Mesenteric fat pad (tissue), 1 donor: ENCODE data around the gene MPDZ. TPM values are rescaled to one million over a fixed set of nuclear protein-coding genes. Genes with fewer than 3 reads are reported as not detected.

Experiments
- DNase-seq: peaks from one replicate; pipeline ENCODE4 v3.0.0-alpha.2; 2020; ENCODE audit warnings: low spot score
- total RNA-seq: library from RNA; stranded (reverse); fragmentation: NEBNext Ultra II Directional; extraction: Animal tissue kit (Norgen Biotek cat#: 25700); gene quantifications from one replicate; pipeline ENCODE4 v1.2.1, GENCODE V29; 2021
- donor health status: DM: yes; HTN: yes; CAD: no.

The MPDZ gene
- total RNA-seq, 1 donor from 2014 or later, result 46.0 TPM

DNA sequence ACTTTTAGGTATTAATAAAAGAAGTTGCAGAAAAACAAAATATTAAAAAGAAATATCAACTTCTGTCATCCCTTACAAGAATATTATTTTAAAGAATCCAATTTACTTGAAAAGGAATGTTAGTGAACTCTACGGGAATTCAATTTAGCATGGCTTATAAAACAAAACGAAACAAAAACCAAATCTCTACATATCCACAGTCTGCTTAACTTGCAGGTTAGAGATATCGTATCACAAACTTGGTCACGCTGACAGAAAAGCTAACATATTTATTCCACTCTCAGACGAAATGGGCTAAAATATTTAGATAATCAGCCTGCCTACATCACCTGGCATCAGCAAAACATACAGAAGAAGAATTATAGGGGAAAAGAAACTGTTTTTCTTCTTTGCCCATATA lies 92.7 kb downstream of the MPDZ start:
- DNase-seq, result no peak

DNA sequence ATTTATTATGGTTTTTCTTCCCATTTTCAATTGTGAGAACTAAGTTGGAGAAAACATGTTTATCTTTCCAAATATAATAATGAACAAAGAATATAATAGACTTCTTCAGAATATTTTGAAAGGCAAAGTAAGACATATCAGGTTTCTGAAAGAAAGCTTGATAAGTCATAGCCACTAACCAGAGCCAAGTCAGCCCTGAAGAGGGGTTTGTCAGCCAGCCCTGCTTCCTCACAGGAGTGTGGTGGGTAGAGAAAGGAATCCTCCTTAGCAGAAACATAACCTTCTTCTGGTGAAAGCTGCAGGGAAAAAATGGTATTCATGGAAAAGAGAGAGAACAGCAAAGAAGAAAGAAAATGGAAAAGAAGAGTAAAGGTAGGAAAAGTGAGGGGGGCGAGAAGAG lies 93.4 kb downstream of the MPDZ start:
- DNase-seq, result no peak

DNA sequence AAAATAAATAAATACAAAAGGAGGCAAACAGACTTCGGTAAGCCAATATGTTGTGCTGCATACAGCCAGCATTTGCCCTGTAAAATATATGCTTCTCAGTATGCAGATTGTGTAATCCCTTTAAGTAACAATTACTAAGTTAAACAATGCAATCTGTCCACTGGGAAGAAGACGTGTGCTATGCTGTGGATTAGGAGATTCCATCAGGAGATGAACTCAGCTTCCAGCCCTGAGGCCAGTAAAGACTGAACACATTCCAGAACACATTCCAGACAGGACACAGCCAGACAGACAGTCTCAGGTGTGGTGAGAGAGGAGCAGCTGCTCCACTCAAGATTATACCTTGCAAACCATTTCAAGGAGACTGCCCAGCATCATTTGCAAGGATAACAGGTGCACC lies 97.8 kb downstream of the MPDZ start:
- no peak for DNase-seq

DNA sequence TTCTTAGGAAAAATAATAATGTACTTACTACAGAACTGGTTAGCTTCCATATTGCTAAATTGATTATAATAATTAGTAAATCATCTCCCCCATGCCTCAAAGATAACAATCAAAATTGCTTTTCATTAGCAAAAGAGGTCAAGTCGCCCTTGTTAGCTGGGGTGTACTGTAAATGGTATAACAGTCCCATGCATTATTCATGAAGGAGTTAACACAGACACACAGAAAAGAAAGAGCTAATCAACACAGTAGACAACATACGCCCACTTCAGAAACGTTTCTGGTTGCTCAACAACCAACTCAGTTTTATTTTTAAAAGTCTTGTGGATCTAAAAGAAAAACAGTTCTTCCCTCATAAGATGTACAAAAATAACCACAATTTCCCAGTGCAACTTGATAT lies 100.2 kb downstream of the MPDZ start:
- DNase-seq, result no peak

DNA sequence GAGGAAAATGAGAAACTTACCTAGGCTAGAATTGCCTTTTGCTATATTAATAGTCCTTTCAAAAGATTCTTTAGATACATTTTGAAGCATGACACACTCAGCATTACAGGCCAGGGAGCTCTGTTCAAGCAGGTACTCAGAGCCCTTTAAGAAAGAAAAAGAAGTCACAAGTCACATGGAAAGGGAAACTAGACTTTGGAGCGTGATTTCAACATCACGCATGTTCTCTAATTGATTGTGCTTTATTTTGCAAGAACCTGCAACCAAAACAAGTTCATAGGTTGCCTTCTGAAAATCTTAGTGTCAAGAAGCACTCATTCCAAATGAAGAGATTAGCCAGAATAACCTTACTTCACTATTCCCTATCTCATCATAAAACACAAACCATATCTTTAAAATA lies 103.8 kb downstream of the MPDZ start:
- no peak for DNase-seq

DNA sequence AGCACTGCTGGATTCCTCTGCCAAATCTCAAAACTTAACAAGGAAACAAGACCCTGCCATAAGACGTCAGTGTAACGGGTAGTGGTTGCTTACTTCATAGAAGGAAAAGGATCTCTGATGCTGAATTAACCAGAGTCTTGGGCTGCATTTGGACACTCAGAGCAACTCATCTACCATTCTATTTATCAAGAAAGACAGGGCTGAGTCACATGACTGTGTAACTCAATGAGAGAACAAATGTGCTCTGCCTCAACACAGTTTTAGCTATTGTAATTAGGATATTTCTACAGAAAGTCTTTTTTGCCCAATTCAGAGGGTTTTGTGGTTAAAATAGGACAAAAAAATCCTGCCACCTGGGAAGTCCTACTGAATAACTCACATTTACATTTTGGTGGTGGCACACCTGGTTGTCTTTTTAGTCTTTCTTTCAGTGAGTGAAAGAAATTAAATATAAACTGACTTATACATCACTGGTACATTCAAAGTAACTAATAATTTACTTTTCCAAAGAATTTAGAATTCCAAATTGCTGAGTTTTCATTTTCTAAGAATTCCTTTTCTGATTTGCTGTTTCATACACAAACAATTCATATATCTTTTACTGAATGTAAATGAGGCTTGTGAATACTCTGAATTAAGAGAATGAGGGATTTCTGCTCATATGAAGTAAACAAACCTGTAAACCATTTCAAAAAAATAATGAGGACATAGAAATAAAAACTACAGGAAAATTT lies 104.4 kb downstream of the MPDZ start:
- DNase-seq, result no peak

DNA sequence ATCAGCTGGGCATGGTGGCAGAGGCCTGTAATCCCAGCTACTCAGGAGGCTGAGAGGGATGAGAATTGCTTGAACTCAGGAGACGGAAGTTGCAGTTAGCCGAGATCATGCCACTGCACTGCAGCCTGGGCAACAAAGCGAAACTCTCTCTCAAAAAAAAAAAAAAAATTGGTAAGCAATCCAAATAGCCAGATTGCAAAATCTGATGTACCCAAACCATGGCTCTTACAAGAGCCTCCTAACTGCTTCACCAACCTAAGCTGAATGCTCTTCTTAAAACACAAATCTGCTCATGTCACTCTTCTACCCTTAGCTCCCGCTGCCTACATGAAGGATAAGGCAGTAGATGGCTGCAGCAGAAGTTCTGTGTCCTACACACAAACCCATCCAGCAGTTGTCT lies 105.9 kb downstream of the MPDZ start:
- DNase-seq, result no peak

DNA sequence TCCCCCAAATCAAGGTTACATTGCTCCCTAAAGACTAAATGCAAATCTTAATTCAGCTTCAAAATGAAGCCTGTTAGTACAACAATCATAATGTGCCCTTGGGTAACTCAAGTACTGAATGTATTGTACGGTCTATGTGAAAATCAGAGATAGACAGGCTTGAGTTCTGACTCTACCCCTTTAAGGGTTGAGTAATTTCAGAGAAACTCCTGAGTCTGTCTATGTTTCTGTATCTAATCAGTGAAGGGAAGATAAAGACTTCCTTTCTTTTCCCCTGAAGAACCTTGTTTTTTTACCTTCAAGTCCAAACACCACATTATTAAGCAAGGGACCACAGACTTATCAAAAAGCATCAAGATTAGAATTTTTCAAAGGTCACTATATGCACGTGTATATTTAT lies 108.2 kb downstream of the MPDZ start:
- DNase-seq, result no peak

DNA sequence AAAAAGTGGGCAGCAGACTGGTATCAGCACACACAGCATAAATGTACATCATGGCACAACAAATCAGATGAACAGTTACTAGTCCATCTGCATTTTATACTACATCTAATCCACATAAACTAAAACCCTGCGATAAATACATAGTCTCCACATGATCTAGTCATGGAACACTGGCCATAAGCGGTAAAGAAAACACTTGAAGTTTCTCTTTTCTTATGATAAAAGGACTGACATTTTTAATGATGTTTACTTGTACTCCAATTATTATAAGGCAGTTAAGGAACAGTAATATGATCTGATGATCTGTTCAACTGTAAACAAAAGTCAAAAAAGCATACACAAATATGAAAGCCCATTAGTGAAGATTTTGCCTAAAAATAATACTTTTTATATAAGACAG lies 112.5 kb downstream of the MPDZ start:
- no peak for DNase-seq

DNA sequence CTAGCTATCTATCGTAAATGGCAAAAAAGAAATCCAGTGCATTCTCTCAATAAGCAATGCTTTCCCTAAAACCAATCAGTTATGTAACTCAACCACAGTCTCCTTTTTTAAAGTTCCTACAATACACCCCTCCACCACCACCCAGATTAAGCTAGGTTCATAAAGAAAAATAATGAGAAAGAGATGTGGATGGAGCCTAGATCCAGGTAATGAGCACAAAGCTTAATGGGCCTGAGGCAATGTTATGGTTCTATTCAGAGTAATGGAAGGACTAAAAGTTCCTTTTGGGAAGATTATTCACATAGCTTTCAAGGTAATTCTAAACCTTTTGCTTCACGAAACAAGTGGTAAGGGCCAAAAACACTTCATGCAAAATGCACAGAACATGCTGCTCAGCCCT lies 113.5 kb downstream of the MPDZ start:
- DNase-seq, result no peak

DNA sequence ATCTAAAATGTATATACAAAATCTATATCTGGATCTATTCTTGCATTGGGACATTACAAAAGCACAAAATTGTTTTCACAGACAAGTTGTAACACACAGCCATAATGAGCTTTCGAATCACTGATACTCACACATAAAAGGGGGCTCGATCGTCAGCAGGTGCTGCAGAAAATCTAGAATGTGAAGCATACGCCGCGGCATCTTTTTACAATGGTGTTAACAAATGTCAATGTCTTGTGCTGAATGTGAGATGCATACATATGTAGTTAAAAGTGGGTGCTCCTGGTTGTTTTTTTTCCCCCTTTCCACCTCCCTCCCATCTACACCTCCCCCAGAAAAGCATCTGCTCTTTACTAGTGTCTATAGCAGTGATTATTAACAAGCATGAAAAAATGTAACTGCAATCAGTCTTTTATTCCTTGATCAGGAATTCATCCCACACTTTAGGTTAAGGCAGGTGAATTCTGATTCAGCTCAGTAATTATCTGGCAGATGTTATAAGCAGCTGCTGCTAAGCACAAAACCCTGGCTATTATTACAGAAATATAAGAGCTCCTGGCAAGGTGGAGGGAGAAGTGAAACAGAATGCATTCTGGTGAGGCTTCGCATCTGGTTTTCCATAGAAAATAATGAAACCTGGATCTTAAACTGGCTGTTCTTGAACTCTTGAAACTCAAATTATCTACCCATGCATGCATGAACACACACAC lies 114.1 kb downstream of the MPDZ start:
- DNase-seq, result no peak

DNA sequence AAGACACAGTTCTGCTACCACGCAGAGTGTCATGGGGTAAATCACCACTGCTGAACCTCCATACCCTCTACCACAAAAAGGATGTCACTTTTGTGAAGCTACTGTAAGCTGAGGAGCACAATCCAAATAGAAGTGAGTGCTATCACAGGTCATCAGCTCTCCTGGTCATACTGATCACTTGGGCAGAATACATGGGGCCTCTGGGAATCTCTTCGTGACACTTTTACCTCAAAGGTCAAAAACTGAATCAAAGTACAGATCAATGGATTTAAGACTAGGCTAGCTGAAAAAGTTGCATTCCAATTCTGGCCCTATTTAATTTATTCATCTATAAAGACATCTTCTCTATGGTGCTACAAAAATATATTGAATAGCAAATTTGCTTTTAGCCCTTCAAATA lies 115.5 kb downstream of the MPDZ start:
- no peak for DNase-seq

DNA sequence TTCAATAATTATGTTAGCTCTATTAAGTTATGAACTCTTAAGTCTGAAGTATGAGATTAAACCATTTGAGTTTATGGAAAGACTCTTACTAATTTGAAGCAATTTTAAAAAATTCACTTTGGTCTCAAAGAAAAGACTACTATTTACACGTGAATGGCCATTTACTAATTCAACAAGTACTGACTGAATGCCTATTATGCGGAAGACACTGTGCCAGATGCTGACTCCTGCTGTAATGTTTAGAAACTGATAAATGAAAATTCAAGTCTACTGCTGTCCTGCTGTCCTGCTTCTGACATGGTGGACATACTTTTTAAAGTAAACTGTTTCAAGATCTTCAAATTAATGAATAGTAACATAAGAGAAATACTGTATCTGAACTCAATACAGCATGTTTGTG lies 116.2 kb downstream of the MPDZ start:
- no peak for DNase-seq

DNA sequence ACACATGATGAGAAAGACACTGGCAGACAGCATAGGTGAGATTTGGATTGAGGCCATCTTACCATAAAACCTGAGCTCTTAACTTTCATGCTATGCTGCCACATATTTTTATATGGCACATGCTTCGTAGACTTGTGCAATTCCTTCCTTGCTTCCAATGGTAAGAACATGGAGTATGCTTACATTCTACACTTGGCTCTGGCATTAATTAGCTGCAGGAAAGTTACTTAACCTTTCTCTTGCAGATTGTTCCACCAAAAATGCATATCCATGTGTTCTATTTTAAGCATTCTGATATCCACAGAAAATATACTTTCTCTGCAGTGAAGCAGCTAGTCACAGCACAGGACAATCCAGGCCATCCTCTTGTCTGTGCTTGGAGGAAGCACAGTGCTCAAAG lies 119.4 kb downstream of the MPDZ start:
- no peak for DNase-seq

DNA sequence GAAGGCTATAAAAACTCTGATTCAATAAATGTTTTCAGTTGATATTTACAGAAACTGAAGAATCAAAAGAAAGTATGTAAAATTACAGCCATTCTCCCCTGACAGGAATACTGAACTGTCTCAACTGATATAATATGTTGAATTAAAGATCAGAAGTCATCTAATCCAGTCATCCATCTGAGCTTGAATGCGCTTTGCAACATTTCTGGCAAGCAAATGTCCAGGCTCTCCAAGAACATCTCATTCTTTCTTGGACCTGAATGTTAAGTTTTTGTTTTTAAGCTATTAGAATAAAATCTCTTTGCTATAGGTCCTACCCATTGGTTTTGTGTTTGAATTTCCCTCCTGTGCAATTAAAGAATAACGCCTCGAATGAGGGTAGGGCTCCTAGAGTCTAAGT lies 120.5 kb downstream of the MPDZ start:
- no peak for DNase-seq

DNA sequence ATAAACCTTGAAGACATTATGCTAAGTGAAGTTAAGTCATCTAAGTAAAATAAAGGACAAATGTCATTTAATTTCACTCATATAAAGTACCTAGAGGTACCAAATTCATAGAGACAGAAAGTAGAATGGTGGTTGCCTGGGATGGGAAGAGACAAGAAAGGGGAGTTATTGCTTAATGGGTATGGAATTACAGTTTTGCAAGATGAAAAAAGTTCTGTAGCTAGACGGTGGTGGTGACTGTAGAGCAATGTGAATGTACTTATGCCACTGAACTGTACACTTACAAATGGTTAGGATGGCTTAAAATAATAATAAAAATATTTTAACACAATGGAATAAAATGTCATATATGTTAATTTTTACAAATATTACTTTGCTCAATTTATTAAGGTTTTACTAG lies 128.0 kb downstream of the MPDZ start:
- no peak for DNase-seq

DNA sequence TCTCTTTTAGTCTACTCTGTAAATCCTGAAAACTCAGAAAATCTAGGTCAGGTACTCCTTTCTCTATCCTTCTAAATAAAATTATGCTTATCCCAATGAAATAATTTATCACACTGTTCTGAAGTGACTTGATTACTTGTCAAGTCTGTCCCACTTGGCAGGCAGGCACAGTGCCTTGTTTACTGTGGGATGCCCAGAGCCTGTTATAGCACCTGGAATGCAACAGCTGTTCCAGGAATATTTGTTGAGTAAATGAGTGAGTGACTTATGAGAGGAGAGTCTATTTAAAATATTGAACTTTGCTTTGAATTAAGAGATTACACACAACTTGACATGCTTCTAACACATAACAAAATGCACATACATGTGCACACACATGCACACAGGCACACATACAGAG lies 130.0 kb downstream of the MPDZ start:
- no peak for DNase-seq

DNA sequence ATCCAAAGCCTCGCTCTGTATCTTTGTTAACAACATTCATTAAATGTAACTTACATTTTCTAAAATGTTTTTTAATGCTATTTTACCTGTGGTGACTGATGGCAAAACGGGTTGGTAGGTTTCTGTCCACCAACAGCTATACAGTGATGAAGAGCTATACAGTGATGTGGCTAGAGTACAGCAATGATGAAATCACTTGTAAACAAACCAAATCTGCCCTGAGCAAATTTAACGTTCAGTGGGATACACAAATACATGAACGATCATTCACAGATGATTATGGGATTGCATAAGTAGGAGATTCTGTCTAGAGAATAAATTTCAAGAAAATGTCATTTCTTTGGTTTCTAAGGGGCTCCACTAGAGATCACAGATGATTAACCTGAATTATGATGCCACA lies 132.7 kb downstream of the MPDZ start:
- DNase-seq, result no peak

DNA sequence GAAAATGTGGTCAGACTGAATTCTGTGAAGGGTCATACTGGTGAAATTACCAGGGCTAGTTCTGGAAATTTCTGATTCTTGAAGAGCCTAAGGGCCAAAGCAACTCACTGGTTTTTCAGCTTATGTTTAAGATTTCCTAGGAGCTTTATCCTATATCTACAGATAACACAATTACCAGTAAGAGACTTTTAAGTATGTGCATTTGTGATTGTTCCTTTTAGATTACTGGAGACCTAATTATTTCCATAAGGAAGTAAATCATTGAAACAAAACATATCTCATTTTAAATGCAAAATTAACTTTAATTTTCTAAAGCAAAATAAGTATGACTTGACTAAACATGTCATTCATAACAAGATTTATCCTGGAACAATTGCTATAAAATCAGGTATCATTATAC lies 134.2 kb downstream of the MPDZ start:
- no peak for DNase-seq

DNA sequence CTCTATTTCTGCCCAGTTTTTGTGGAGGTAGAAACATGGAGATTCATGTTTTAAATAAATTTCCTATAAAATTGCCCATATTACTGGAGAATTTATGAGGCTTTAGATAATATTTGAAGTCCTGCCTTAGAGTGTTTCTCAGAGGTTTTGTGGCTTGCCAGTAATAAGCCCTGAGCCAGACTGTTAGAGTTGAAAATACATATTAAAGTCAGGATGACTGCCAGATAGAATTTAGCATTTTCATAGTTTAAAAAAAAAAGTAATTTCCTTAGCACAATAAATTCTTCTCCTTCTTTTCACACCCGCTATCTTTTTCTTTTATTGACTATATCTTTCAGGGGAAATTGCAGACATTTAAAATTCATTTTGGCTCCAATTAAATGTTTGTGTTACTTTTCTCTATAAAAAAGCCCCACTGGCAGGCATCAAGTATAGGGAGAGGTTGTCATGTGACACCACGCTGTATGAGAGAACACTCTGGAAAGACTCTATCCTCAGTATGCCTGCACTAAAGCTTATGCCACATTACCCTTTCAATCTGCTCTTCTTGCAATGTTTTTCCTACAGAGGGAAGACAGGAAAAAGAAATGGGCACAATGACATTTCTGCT lies 135.2 kb downstream of the MPDZ start:
- no peak for DNase-seq

DNA sequence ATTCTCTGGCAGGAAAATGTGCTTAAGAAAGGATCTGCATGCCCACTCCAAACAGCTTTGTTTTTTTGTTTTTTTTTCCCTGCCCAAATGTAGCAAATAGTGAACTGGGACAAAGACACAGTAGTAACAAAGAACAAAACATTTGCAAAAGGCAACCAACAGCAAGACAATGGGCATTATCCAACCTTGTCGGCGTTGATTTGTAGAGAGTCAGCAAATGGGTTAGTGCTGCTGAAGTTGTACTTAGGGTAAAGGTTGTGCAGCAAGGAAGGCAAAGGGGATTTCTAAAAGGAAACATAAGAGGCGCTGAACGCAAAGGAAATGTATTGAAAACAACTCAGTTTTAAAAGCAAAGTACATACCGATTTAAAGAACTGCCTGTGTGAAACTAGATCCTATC lies 136.2 kb downstream of the MPDZ start:
- no peak for DNase-seq

DNA sequence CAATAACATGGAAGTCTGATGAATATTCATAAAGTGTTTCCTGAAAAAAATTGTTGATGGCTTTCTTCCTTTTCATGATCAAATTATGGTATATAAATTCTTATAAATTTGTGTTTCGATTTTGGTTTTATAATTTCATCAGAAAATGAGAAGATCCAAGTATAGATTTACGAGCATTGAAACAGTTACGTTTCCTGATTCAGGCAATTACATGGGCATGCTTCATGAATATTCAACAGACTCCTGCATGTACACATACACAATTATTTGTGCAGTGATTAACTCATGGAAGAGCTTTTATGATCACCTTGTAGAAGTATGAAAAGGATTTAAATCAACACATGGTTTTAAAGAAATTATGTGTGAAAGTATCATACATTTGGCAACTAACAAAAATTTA lies 136.7 kb downstream of the MPDZ start:
- DNase-seq, result no peak

DNA sequence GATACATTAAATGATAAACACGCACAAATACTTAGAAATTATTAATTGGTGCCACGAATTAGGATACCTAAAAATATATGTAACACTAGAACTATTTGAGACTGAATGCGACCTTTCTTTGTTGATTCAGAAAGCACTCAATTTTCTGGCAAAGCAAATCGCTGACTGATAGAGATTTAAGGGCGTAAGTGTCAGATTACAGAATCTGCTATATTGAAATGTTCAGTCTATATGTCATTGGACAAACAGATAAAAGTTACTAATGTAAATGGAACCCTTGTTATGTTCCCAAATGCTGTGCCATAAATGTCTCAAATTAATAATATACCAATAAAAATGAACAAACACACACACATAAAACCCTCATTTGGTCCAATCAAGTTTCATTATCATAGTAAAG lies 137.9 kb downstream of the MPDZ start:
- DNase-seq, result no peak
